Activated CD8-positive, alpha-beta T cell treated with anti-CD3 and anti-CD28 coated beads for 36 hours (primary cell): ENCODE measurements around the gene INAFM1. TPM values are rescaled to one million over a fixed set of nuclear protein-coding genes. Genes with fewer than 3 reads are reported as not detected.

ENCODE experiments used
- ATAC-seq: fragments of 200-7000 bp; cut with Tn5 transposase; one replicate; pipeline ENCODE4 v1.10.0; 2021; ENCODE audit warnings: mild to moderate bottlenecking, moderate library complexity
- CTCF ChIA-PET: fragments of 350-600 bp; sonication (Branson Sonifier 250); formaldehyde crosslinking; loops from one replicate; lab custom pipeline; 2021; ENCODE audit warnings: antibody characterized with exemption; lab: Charles Lee
- POLR2A ChIA-PET: fragments of 350-600 bp; sonication (Branson Sonifier 250); formaldehyde crosslinking; loops from one replicate; lab custom pipeline; 2021; ENCODE audit warnings: antibody characterized with exemption; lab: Charles Lee
- DNase-seq: peaks from one replicate; pipeline ENCODE4 v3.0.0-alpha.2; 2020
- H3K27ac Mint-ChIP-seq: one replicate; pipeline ENCODE4 v1.8.0; 2021; ENCODE audit warnings: mild to moderate bottlenecking, mixed read lengths
- H3K27me3 Mint-ChIP-seq: one replicate; pipeline ENCODE4 v1.8.0; 2021; ENCODE audit warnings: mixed read lengths
- H3K36me3 Mint-ChIP-seq: one replicate; pipeline ENCODE4 v1.8.0; 2021; ENCODE audit warnings: low read depth, mixed read lengths
- H3K4me1 Mint-ChIP-seq: one replicate; pipeline ENCODE4 v1.8.0; 2021; ENCODE audit warnings: low read depth, mixed read lengths
- H3K4me3 Mint-ChIP-seq: one replicate; pipeline ENCODE4 v1.8.0; 2021; ENCODE audit warnings: mild to moderate bottlenecking, moderate library complexity, mixed read lengths
- H3K9me3 Mint-ChIP-seq: one replicate; pipeline ENCODE4 v1.8.0; 2021; ENCODE audit warnings: mixed read lengths
- intact Hi-C: fragments of 100-400 bp; cut with micrococcal nuclease; formaldehyde crosslinking; loops from one replicate; pipeline ENCODE4 v1.10.0; 2022
- total RNA-seq, 2 experiments: library from RNA; stranded (reverse); gene quantifications; one replicate each; pipeline ENCODE4 v1.2.3, GENCODE V29; 2021
- TF ChIP-seq, protein P1 (sequence below): fragments of 200-600 bp; IDR thresholded peaks from one replicate; pipeline ENCODE4 v1.8.0; 2022; ENCODE audit warnings: antibody characterized with exemption, mild to moderate bottlenecking

The INAFM1 gene
- total RNA-seq, 2 experiments from 2014 or later, result 11.4 to 12.7 TPM

DNA sequence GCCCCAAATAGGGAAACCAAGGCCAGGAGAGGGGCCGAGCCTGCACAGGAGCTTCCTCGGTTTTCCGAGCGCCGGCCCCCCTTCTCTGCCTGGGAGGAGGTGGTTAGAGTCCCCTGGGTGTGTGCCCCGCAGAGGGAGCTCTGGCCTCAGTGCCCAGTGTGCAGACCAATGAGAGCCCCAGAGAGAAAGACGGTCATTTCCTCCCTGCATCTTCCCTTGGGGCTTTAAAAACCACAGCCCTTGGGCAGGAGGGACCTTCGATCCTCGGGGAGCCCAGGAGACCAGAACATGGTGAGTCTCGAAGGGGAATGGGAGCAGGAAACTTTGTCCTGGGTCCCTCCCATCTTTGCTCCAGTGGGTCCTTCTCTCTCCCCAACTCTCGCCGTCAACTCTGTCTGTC lies 34.9 kb downstream of the INAFM1 start, which contains the start of gene C5AR1:
C5AR1 (plus strand) TSS at position 254 of the 400 bp plus-strand sequence; CDS start at position 289, 35 bp downstream.
- TF ChIP-seq, protein P1, sequence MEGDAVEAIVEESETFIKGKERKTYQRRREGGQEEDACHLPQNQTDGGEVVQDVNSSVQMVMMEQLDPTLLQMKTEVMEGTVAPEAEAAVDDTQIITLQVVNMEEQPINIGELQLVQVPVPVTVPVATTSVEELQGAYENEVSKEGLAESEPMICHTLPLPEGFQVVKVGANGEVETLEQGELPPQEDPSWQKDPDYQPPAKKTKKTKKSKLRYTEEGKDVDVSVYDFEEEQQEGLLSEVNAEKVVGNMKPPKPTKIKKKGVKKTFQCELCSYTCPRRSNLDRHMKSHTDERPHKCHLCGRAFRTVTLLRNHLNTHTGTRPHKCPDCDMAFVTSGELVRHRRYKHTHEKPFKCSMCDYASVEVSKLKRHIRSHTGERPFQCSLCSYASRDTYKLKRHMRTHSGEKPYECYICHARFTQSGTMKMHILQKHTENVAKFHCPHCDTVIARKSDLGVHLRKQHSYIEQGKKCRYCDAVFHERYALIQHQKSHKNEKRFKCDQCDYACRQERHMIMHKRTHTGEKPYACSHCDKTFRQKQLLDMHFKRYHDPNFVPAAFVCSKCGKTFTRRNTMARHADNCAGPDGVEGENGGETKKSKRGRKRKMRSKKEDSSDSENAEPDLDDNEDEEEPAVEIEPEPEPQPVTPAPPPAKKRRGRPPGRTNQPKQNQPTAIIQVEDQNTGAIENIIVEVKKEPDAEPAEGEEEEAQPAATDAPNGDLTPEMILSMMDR, result no peak
- intact Hi-C loops, result no loop called here
- no peak for DNase-seq
- H3K36me3 Mint-ChIP-seq, result no peaks in the 10 kb centered on the region
- peaks cover 4% of the 10 kb centered on the region for H3K4me1 Mint-ChIP-seq
- ChIA-PET CTCF (interaction anchor here (2.4 kb wide), 2 partner anchors 13 to 39 kb away, joined by 8 to 9 read pairs; partner anchors contain the start of gene DHX34), POLR2A (interaction anchor here (0.8 kb wide), 1 partner anchor 15 kb away, joined by 3 read pairs; no protein-coding TSS in a partner anchor)
- H3K4me3 Mint-ChIP-seq, result no peak within 1 kb of the TSS
- no peaks in the 10 kb centered on the region for H3K9me3 Mint-ChIP-seq
- ATAC-seq, result no peak
- peaks cover 9% of the 10 kb centered on the region for H3K27me3 Mint-ChIP-seq
- H3K27ac Mint-ChIP-seq, result no peak within 1 kb of the TSS

DNA sequence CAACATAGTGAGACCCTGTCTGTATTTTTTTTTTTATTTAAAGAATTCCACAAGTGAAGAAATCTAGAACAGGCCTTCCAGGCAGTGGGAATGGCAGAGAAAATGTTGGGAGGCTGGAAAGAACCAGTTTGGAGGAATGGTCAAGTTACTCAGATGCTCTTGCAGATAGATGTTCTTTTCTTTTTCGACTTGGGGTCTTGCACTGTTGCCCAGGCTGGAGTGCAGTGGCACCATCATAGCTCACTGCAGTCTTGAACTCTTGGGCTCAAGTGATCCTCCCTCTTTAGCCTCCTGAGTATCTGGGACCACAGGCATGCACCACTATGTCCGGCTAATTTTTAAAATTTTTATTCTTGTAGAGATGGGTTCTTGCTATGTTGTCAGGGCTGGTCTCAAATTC lies 35.6 kb downstream of the INAFM1 start:
- H3K27ac Mint-ChIP-seq, result no peak overlapping the region
- intact Hi-C loops, result no loop called here
- peaks cover 4% of the 10 kb centered on the region for H3K4me1 Mint-ChIP-seq
- no peak overlapping the region for H3K4me3 Mint-ChIP-seq
- ChIA-PET CTCF (no interaction called here), POLR2A (no interaction called here)
- H3K9me3 Mint-ChIP-seq, result no peaks in the 10 kb centered on the region
- H3K36me3 Mint-ChIP-seq, result no peaks in the 10 kb centered on the region
- TF ChIP-seq, protein P1, result no peak
- no peak for ATAC-seq
- H3K27me3 Mint-ChIP-seq, result peaks cover 7% of the 10 kb centered on the region
- DNase-seq, result no peak

DNA sequence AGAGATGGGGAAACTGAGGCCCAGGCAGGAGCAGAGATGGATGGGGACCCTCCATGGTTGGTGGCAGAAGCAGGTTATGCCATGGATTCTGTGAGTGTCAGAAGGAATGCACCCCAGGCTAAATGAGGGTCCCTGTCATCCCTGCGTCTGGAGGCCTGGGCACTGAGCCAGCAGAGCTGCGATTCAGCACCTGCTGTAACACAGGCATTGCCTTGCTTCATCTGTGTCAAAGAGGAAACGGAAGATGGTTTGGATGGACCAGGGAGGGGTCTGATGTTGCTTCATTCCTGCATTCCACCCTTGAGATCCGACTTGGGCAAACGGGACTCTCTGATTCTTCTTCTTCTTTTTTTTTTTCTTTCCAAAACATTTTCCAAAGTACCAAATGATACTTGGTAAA lies 36.1 kb downstream of the INAFM1 start:
- ATAC-seq (no peak), DNase-seq (no peak)
- POLR2A ChIA-PET, result no interaction called here
- H3K4me3 Mint-ChIP-seq, result no peak overlapping the region
- intact Hi-C loops, result no loop called here
- H3K27ac Mint-ChIP-seq, result no peak overlapping the region
- CTCF ChIA-PET, result no interaction called here
- H3K9me3 Mint-ChIP-seq, result no peaks in the 10 kb centered on the region
- no peaks in the 10 kb centered on the region for H3K36me3 Mint-ChIP-seq
- TF ChIP-seq, protein P1, result no peak
- H3K27me3 Mint-ChIP-seq, result peaks cover 6% of the 10 kb centered on the region
- H3K4me1 Mint-ChIP-seq, result peaks cover 4% of the 10 kb centered on the region

DNA sequence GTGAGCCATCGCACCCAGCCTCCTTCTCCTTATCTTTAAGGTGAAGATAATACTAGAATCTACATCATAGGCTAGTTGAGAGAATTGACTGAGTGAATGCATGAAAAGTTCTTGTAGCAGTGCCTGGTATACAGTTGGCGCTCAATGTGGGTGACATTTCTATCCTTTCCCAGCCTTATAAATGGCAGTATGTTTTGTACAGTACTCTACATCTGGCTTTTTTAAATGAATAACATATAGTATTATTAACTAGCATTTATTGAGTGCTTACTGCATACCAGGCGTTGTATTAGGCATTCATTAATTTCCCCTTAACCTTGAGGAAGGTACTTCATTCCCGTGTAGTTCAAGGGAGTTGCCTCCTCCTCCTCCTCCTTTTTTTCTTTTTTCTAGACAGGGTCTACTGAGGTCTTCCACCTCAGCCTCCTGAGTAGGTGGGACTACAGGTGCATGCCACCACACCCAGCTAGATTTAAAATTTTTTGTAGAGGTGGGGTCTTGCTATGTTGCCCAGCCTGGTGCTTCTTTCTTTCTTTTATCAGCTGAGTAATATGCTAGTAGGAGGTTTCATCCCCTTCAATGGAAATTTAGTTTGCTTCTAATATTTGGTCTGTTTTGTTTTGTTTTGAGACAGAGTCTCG lies 37.8 kb downstream of the INAFM1 start:
- Mint-ChIP-seq H3K4me1 (peaks cover 4% of the 10 kb centered on the region), H3K27ac (no peak overlapping the region), H3K4me3 (no peak overlapping the region), H3K36me3 (no peaks in the 10 kb centered on the region), H3K27me3 (peaks cover 5% of the 10 kb centered on the region), H3K9me3 (no peaks in the 10 kb centered on the region)
- no peak for ATAC-seq
- no peak for DNase-seq
- POLR2A ChIA-PET, result no interaction called here
- CTCF ChIA-PET, result no interaction called here
- intact Hi-C loops, result no loop called here
- TF ChIP-seq, protein P1, result no peak

DNA sequence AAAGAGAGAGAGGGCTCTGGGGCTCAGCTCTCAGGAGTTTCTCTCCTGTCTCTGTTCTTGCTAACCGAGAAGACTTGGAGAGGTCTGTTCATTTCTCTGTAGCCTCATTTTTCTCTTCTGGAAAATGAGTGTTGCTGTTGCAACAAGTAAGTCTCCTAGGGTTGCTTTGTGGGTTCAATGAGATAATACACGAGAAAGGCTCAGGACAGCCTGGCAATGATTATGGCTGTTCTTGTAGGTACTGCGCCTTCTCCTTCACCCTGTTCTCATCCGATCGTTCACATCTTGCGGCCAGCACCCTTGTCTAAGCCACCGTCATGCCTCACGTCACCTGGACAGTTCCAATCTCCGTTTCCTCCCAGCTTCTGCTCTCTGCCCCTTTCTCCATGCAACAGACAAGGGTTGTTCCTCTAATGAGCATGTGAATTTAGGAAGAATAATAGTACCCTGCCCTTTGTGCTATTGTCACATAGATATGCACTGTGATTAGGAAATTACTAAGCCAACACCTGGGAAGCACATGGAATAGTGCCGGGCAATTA lies 39.1 kb downstream of the INAFM1 start:
- Mint-ChIP-seq H3K36me3 (no peaks in the 10 kb centered on the region), H3K9me3 (no peaks in the 10 kb centered on the region), H3K27me3 (peaks cover 5% of the 10 kb centered on the region), H3K4me3 (no peak overlapping the region), H3K4me1 (peaks cover 4% of the 10 kb centered on the region), H3K27ac (no peak overlapping the region)
- TF ChIP-seq, protein P1, result no peak
- CTCF ChIA-PET, result no interaction called here
- POLR2A ChIA-PET, result no interaction called here
- ATAC-seq (no peak), DNase-seq (no peak)
- intact Hi-C loops, result no loop called here
